GM19239 (cell line): ENCODE data around the gene PRDM16.
"Not testable (repeated sequence)": the region's sequence is repeated elsewhere in the genome, so short reads cannot be mapped to it uniquely, and the experiment has no call there.

Experiments
- DNase-seq: peaks from one replicate; pipeline ENCODE4 v3.0.0; 2011; ENCODE audit warnings: low spot score; ENCODE audit not compliant: insufficient read length
- FAIRE-seq: peaks from 2 replicates; lab custom pipeline; 2011; peaks lifted over from hg19 to GRCh38; lab: Jason Lieb, UNC

PRDM16 gene

GRCh38 chr1:3229081-3229725, 160.2 kb downstream of the PRDM16 start:
- FAIRE-seq (no peak), DNase-seq (no peak)

GRCh38 chr1:3230553-3230952, 161.6 kb downstream of the PRDM16 start:
- FAIRE-seq (no peak), DNase-seq (no peak)

- DNase-seq (no peak), FAIRE-seq (no peak)
Measured at GRCh38 chr1:3231245-3231644, 162.2 kb downstream of the PRDM16 start.

GRCh38 chr1:3231826-3232225, 162.8 kb downstream of the PRDM16 start:
- DNase-seq (no peak), FAIRE-seq (no peak)

- DNase-seq (no peak), FAIRE-seq (no peak)
Measured at GRCh38 chr1:3233031-3233430, 164.0 kb downstream of the PRDM16 start.

GRCh38 chr1:3233551-3233950, 164.5 kb downstream of the PRDM16 start:
- DNase-seq (no peak), FAIRE-seq (no peak)

GRCh38 chr1:3234281-3234680, 165.3 kb downstream of the PRDM16 start:
- DNase-seq (no peak), FAIRE-seq (no peak)

- no peak for FAIRE-seq
- no peak for DNase-seq
Measured at GRCh38 chr1:3234956-3235355, 166.0 kb downstream of the PRDM16 start.

GRCh38 chr1:3235496-3235895, 166.5 kb downstream of the PRDM16 start:
- DNase-seq (no peak), FAIRE-seq (no peak)

- DNase-seq (no peak), FAIRE-seq (no peak)
Measured at GRCh38 chr1:3236361-3236760, 167.4 kb downstream of the PRDM16 start.

- FAIRE-seq (no peak), DNase-seq (no peak)
Measured at GRCh38 chr1:3236955-3237354, 168.0 kb downstream of the PRDM16 start.

GRCh38 chr1:3237570-3237969, 168.6 kb downstream of the PRDM16 start:
- DNase-seq, result no peak
- FAIRE-seq, result no peak

- DNase-seq (no peak), FAIRE-seq (no peak)
Measured at GRCh38 chr1:3237994-3238702, 169.1 kb downstream of the PRDM16 start.

- DNase-seq (no peak), FAIRE-seq (no peak)
Measured at GRCh38 chr1:3238703-3239278, 169.8 kb downstream of the PRDM16 start.

- FAIRE-seq, DNase-seq: not testable (repeated sequence)
Measured at GRCh38 chr1:3239991-3240390, 171.0 kb downstream of the PRDM16 start.

GRCh38 chr1:3240524-3241235, 171.7 kb downstream of the PRDM16 start:
- FAIRE-seq (no peak), DNase-seq (no peak)

GRCh38 chr1:3241236-3241550, 172.2 kb downstream of the PRDM16 start:
- DNase-seq (no peak), FAIRE-seq (no peak)

- no peak for FAIRE-seq
Measured at GRCh38 chr1:3241673-3242407, 172.8 kb downstream of the PRDM16 start.

GRCh38 chr1:3242408-3243260, 173.6 kb downstream of the PRDM16 start:
- FAIRE-seq (no peak), DNase-seq (no peak)

More at GRCh38 chr1:3241673-3242407, 172.8 kb downstream of the PRDM16 start:
- DNase-seq, result no peak

GRCh38 chr1:3243304-3243703, 174.3 kb downstream of the PRDM16 start:
- no peak for FAIRE-seq
- no peak for DNase-seq
